HCT116 (cell line): ENCODE measurements around the gene PRKCA. TPM values are rescaled to one million over a fixed set of nuclear protein-coding genes. Genes with fewer than 3 reads are reported as not detected.

Experiments
- ATAC-seq: fragments of 200-7000 bp; cut with Tn5 transposase; 2 replicates; pipeline ENCODE4 v1.9.1; 2020; ENCODE audit warnings: mild to moderate bottlenecking, moderate library complexity
- BruUV-seq: library from RNA; stranded (reverse); fragments of 400-500 nt; replicated peaks from 2 replicates; lab custom pipeline; 2021; lab: Mats Ljungman, UMichigan
- CTCF ChIA-PET: fragments of 300-600 bp; sonication (Branson Sonifier 250); formaldehyde crosslinking; loops from one replicate; lab custom pipeline; 2021; ENCODE audit warnings: antibody characterized with exemption; lab: Charles Lee
- POLR2A ChIA-PET: fragments of 300-600, 350-600 bp; sonication (Branson Sonifier 250); formaldehyde crosslinking; loops from one replicate; lab custom pipeline; 2021; ENCODE audit warnings: antibody characterized with exemption; lab: Charles Lee
- RAD21 ChIA-PET, 2 experiments: fragments of 300-600 bp; sonication (Branson Sonifier 250); formaldehyde crosslinking; loops; one replicate each; lab custom pipeline; 2023; ENCODE audit warnings: low total read pairs in 2 of 2; ENCODE audit not compliant: uncharacterized antibody in 2 of 2, unreplicated experiment in 2 of 2, low non-redundant PET in 1 of 2; lab: Charles Lee
- DNase-seq: peaks from one replicate; pipeline ENCODE4 v3.0.0-alpha.2; 2010; ENCODE audit warnings: low read depth, low spot score
- H2AFZ ChIP-seq: fragments of 200-600 bp; shearing (Covaris generic), sonication (generic); 2 replicates; pipeline ENCODE4 v1.6.1; 2017; ENCODE audit warnings: low read depth, mixed run types, mixed read lengths, antibody characterized with exemption, low read length; ENCODE audit not compliant: poor library complexity, severe bottlenecking
- H3K27ac ChIP-seq: 2 replicates; pipeline ENCODE4 v1.5.1; 2012; ENCODE audit warnings: low read depth, low read length
- H3K27me3 ChIP-seq: fragments of 200-600 bp; sonication (generic); 2 replicates; pipeline ENCODE4 v1.6.1; 2016; ENCODE audit warnings: mixed run types, low read length, mixed read lengths; ENCODE audit not compliant: insufficient read depth
- H3K36me3 ChIP-seq, 2 experiments: fragments of 200-500 bp in 1 of 2; fragments of 200-600 bp in 1 of 2; sonication (Bioruptor generic) in 1 of 2; sonication (generic) in 1 of 2; 2 replicates each; pipeline versions ENCODE4 v1.5.1 to v1.6.1; 2014 to 2016; ENCODE audit warnings: low read length in 2 of 2, inconsistent platforms in 1 of 2, mixed read lengths in 1 of 2, mixed run types in 1 of 2; ENCODE audit not compliant: insufficient read depth in 2 of 2, control insufficient read depth in 1 of 2
- H3K4me1 ChIP-seq, 2 experiments: fragments of 200-600 bp in 1 of 2; sonication (generic) in 1 of 2; 2 replicates each; pipeline versions ENCODE4 v1.5.1 to v1.6.1; 2012 to 2017; ENCODE audit warnings: low read length in 2 of 2, inconsistent platforms in 1 of 2, mild to moderate bottlenecking in 1 of 2, mixed read lengths in 1 of 2, mixed run types in 1 of 2, moderate library complexity in 1 of 2; ENCODE audit not compliant: insufficient read depth in 2 of 2, control insufficient read depth in 1 of 2
- H3K4me2 ChIP-seq: fragments of 200-600 bp; sonication (generic); 2 replicates; pipeline ENCODE4 v1.6.1; 2017; ENCODE audit warnings: mixed run types, low read length, mixed read lengths
- H3K4me3 ChIP-seq, 2 experiments: fragments of 200-600 bp in 1 of 2; sonication (generic) in 1 of 2; replicated peaks in 1 of 2; 2 replicates each; pipeline ENCODE4 v1.5.1; 2011 to 2016; ENCODE audit warnings: low read length in 2 of 2, control low read depth in 1 of 2, low read depth in 1 of 2, mild to moderate bottlenecking in 1 of 2, mixed read lengths in 1 of 2, mixed run types in 1 of 2
- H3K79me2 ChIP-seq: fragments of 200-600 bp; sonication (generic); 2 replicates; pipeline ENCODE4 v1.6.1; 2017; ENCODE audit warnings: mild to moderate bottlenecking, mixed run types, low read length, moderate library complexity, mixed read lengths; ENCODE audit not compliant: insufficient read depth
- H3K9ac ChIP-seq: fragments of 200-600 bp; sonication (generic); 2 replicates; pipeline ENCODE4 v1.6.1; 2016; ENCODE audit warnings: low read length, mixed read lengths
- H3K9me2 ChIP-seq: fragments of 200-600 bp; sonication (generic), shearing (Covaris generic); 2 replicates; pipeline ENCODE4 v1.6.1; 2017; ENCODE audit warnings: mixed run types, mild to moderate bottlenecking, moderate library complexity; ENCODE audit not compliant: insufficient read depth
- H3K9me3 ChIP-seq, 2 experiments: fragments of 200-500 bp in 1 of 2; fragments of 200-600 bp in 1 of 2; sonication (Bioruptor generic) in 1 of 2; sonication (generic) in 1 of 2; 2 replicates each; pipeline ENCODE4 v1.6.1; 2014 to 2017; ENCODE audit warnings: low read length in 2 of 2, mixed read lengths in 2 of 2, inconsistent platforms in 1 of 2, low read depth in 1 of 2, mild to moderate bottlenecking in 1 of 2, mixed run types in 1 of 2, moderate library complexity in 1 of 2; ENCODE audit not compliant: control insufficient read depth in 1 of 2, insufficient read depth in 1 of 2
- H4K20me1 ChIP-seq: fragments of 200-600 bp; sonication (generic), shearing (Covaris generic); 2 replicates; pipeline ENCODE4 v1.6.1; 2017; ENCODE audit warnings: mixed run types, mild to moderate bottlenecking, moderate library complexity; ENCODE audit not compliant: insufficient read depth
- CBX3 ChIP-seq: IDR thresholded peaks from 2 replicates; pipeline ENCODE4 v1.6.1; 2012; ENCODE audit warnings: low read depth
- SP1 ChIP-seq: IDR thresholded peaks from 2 replicates; pipeline ENCODE4 v1.6.1; 2012; ENCODE audit warnings: low read depth
- intact Hi-C: fragments of 100-400 bp; cut with micrococcal nuclease; formaldehyde crosslinking; loops from 2 replicates; pipeline ENCODE4 v1.10.0; 2022
- total RNA-seq: library from RNA; stranded (reverse); gene quantifications from one replicate; pipeline ENCODE4 v1.2.1, GENCODE V29; 2021; ENCODE audit not compliant: unreplicated experiment
- TF ChIP-seq, protein P1 (sequence below): IDR thresholded peaks from 2 replicates; pipeline ENCODE4 v1.6.1; 2012
- TF ChIP-seq, protein P2 (sequence below): IDR thresholded peaks from 2 replicates; pipeline ENCODE4 v1.6.1; 2012; ENCODE audit warnings: low read depth
- TF ChIP-seq, protein P3 (sequence below): IDR thresholded peaks from 2 replicates; pipeline ENCODE4 v1.6.1; 2012

The PRKCA gene
- total RNA-seq, 1 experiment from 2014 or later, result 18.8 TPM

DNA sequence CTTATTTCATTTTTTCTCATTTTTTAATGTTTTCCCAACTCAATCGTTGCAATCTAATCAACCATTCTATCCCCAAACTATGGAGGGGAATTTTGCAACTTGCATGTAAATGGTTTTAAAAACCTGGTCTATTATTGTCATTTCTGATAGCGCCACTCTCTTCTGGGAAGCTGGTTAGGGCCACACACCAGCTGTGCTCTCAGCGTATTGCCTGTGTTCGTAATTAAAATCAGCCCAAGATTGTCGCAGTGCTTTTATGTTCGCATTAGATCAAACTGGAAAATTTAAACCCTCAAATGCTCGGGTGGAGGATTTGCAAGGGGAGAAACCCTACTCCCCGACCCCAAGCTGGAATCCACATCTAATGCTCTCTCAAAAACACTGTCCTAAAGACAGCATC, 409.0 kb downstream of the PRKCA start:
- no peaks in the 10 kb centered on the region for H3K9me3 ChIP-seq
- H2AFZ ChIP-seq, result no peak overlapping the region
- H3K9ac ChIP-seq, result no peak overlapping the region
- H3K27ac ChIP-seq, result no peak overlapping the region
- H3K27me3 ChIP-seq, result no peaks in the 10 kb centered on the region
- no peaks in the 10 kb centered on the region for H3K9me2 ChIP-seq
- CTCF ChIA-PET, result interaction anchor here (1.3 to 1.6 kb wide), 2 partner anchors 38 to 189 kb away, joined by 4 read pairs; no protein-coding TSS in a partner anchor
- RAD21 ChIA-PET, result no interaction called here
- H4K20me1 ChIP-seq, result no peaks in the 10 kb centered on the region
- no peaks in the 10 kb centered on the region for H3K36me3 ChIP-seq
- DNase-seq (no peak), ATAC-seq (no peak)
- intact Hi-C loops, result loop anchor here (10.0 kb wide), 1 partner anchor 653 kb away; the partner anchor contains the start of gene PSMD12
- H3K4me1 ChIP-seq, result peaks cover 13 to 14% of the 10 kb centered on the region in 2 experiments
- POLR2A ChIA-PET, result no interaction called here
- TF ChIP-seq CBX3 (no peak), SP1 (no peak)
- TF ChIP-seq, protein P1, sequence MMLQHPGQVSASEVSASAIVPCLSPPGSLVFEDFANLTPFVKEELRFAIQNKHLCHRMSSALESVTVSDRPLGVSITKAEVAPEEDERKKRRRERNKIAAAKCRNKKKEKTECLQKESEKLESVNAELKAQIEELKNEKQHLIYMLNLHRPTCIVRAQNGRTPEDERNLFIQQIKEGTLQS, result no peak
- TF ChIP-seq, protein P2, sequence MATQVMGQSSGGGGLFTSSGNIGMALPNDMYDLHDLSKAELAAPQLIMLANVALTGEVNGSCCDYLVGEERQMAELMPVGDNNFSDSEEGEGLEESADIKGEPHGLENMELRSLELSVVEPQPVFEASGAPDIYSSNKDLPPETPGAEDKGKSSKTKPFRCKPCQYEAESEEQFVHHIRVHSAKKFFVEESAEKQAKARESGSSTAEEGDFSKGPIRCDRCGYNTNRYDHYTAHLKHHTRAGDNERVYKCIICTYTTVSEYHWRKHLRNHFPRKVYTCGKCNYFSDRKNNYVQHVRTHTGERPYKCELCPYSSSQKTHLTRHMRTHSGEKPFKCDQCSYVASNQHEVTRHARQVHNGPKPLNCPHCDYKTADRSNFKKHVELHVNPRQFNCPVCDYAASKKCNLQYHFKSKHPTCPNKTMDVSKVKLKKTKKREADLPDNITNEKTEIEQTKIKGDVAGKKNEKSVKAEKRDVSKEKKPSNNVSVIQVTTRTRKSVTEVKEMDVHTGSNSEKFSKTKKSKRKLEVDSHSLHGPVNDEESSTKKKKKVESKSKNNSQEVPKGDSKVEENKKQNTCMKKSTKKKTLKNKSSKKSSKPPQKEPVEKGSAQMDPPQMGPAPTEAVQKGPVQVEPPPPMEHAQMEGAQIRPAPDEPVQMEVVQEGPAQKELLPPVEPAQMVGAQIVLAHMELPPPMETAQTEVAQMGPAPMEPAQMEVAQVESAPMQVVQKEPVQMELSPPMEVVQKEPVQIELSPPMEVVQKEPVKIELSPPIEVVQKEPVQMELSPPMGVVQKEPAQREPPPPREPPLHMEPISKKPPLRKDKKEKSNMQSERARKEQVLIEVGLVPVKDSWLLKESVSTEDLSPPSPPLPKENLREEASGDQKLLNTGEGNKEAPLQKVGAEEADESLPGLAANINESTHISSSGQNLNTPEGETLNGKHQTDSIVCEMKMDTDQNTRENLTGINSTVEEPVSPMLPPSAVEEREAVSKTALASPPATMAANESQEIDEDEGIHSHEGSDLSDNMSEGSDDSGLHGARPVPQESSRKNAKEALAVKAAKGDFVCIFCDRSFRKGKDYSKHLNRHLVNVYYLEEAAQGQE, result no peak
- TF ChIP-seq, protein P3, sequence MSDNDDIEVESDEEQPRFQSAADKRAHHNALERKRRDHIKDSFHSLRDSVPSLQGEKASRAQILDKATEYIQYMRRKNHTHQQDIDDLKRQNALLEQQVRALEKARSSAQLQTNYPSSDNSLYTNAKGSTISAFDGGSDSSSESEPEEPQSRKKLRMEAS, result no peak
- no peak overlapping the region for H3K4me3 ChIP-seq
- no peaks in the 10 kb centered on the region for H3K79me2 ChIP-seq
- BruUV-seq, result no TSS peak
- H3K4me2 ChIP-seq, result no peak overlapping the region
